ENCODE data around the gene GPC2.
"Not testable (repeated sequence)": the region's sequence is repeated elsewhere in the genome, so short reads cannot be mapped to it uniquely, and the experiment has no call there.

The GPC2 gene

GRCh38 chr7:100217934-100218333, 40.8 kb upstream of the GPC2 start:
- not testable (repeated sequence) for H3K9ac ChIP-seq (ENCODE audit: low read length); H3K4me1 ChIP-seq (ENCODE audit: control insufficient read depth, low read depth, low read length); H3K9me3 ChIP-seq (ENCODE audit: control insufficient read depth, low read depth, low read length); H3K27ac ChIP-seq (ENCODE audit: low read length); H3K36me3 ChIP-seq (ENCODE audit: control insufficient read depth, low read depth, low read length); H3K4me3 ChIP-seq (ENCODE audit: low read length)
- H3K27me3 ChIP-seq (ENCODE audit: control insufficient read depth, insufficient read depth, low read length): peaks cover 11% of the 10 kb centered on the region

GRCh38 chr7:100215895-100216294, 38.7 kb upstream of the GPC2 start:
- no peak overlapping the region for H3K27ac ChIP-seq (ENCODE audit: low read length)
- peaks cover 20% of the 10 kb centered on the region for H3K27me3 ChIP-seq (ENCODE audit: control insufficient read depth, insufficient read depth, low read length)
- H3K9ac ChIP-seq (ENCODE audit: low read length): no peak overlapping the region
- no peaks in the 10 kb centered on the region for H3K4me1 ChIP-seq (ENCODE audit: control insufficient read depth, low read depth, low read length)
- H3K4me3 ChIP-seq (ENCODE audit: low read length): no peak overlapping the region
- no peaks in the 10 kb centered on the region for H3K36me3 ChIP-seq (ENCODE audit: control insufficient read depth, low read depth, low read length)
- no peaks in the 10 kb centered on the region for H3K9me3 ChIP-seq (ENCODE audit: control insufficient read depth, low read depth, low read length)

GRCh38 chr7:100214356-100214755, 37.2 kb upstream of the GPC2 start:
- H3K36me3 ChIP-seq (ENCODE audit: control insufficient read depth, low read depth, low read length); H3K4me1 ChIP-seq (ENCODE audit: control insufficient read depth, low read depth, low read length); H3K9me3 ChIP-seq (ENCODE audit: control insufficient read depth, low read depth, low read length); H3K27ac ChIP-seq (ENCODE audit: low read length); H3K4me3 ChIP-seq (ENCODE audit: low read length); H3K9ac ChIP-seq (ENCODE audit: low read length): not testable (repeated sequence)
- peaks cover 29% of the 10 kb centered on the region for H3K27me3 ChIP-seq (ENCODE audit: control insufficient read depth, insufficient read depth, low read length)

- Histone ChIP-seq H3K27ac (ENCODE audit: low read length) (no peak overlapping the region), H3K9ac (ENCODE audit: low read length) (no peak overlapping the region), H3K27me3 (ENCODE audit: control insufficient read depth, insufficient read depth, low read length) (peaks cover 29% of the 10 kb centered on the region), H3K9me3 (ENCODE audit: control insufficient read depth, low read depth, low read length) (no peaks in the 10 kb centered on the region), H3K4me3 (ENCODE audit: low read length) (no peak overlapping the region), H3K36me3 (ENCODE audit: control insufficient read depth, low read depth, low read length) (no peaks in the 10 kb centered on the region), H3K4me1 (ENCODE audit: control insufficient read depth, low read depth, low read length) (no peaks in the 10 kb centered on the region)
Observed at GRCh38 chr7:100213672-100214071, 36.5 kb upstream of the GPC2 start.

GRCh38 chr7:100212631-100213286, 35.6 kb upstream of the GPC2 start:
- H3K9ac ChIP-seq (ENCODE audit: low read length): no peak overlapping the region

GRCh38 chr7:100211342-100211780, 34.2 kb upstream of the GPC2 start:
- Histone ChIP-seq H3K4me3 (ENCODE audit: low read length) (no peak overlapping the region), H3K4me1 (ENCODE audit: control insufficient read depth, low read depth, low read length) (no peaks in the 10 kb centered on the region), H3K27ac (ENCODE audit: low read length) (no peak overlapping the region), H3K9ac (ENCODE audit: low read length) (no peak overlapping the region), H3K27me3 (ENCODE audit: control insufficient read depth, insufficient read depth, low read length) (peaks cover 29% of the 10 kb centered on the region), H3K9me3 (ENCODE audit: control insufficient read depth, low read depth, low read length) (no peaks in the 10 kb centered on the region), H3K36me3 (ENCODE audit: control insufficient read depth, low read depth, low read length) (no peaks in the 10 kb centered on the region)

More at GRCh38 chr7:100212631-100213286, 35.6 kb upstream of the GPC2 start:
- H3K4me3 ChIP-seq (ENCODE audit: low read length): no peak overlapping the region
- H3K36me3 ChIP-seq (ENCODE audit: control insufficient read depth, low read depth, low read length): no peaks in the 10 kb centered on the region
- H3K4me1 ChIP-seq (ENCODE audit: control insufficient read depth, low read depth, low read length): no peaks in the 10 kb centered on the region
- H3K27ac ChIP-seq (ENCODE audit: low read length): no peak overlapping the region
- H3K9me3 ChIP-seq (ENCODE audit: control insufficient read depth, low read depth, low read length): no peaks in the 10 kb centered on the region
- peaks cover 29% of the 10 kb centered on the region for H3K27me3 ChIP-seq (ENCODE audit: control insufficient read depth, insufficient read depth, low read length)

GRCh38 chr7:100210805-100211204, 33.6 kb upstream of the GPC2 start:
- Histone ChIP-seq H3K4me1 (ENCODE audit: control insufficient read depth, low read depth, low read length) (no peaks in the 10 kb centered on the region), H3K9me3 (ENCODE audit: control insufficient read depth, low read depth, low read length) (no peaks in the 10 kb centered on the region), H3K4me3 (ENCODE audit: low read length) (no peak overlapping the region), H3K27me3 (ENCODE audit: control insufficient read depth, insufficient read depth, low read length) (peaks cover 29% of the 10 kb centered on the region), H3K36me3 (ENCODE audit: control insufficient read depth, low read depth, low read length) (no peaks in the 10 kb centered on the region), H3K9ac (ENCODE audit: low read length) (no peak overlapping the region), H3K27ac (ENCODE audit: low read length) (no peak overlapping the region)

- no peaks in the 10 kb centered on the region for H3K36me3 ChIP-seq (ENCODE audit: control insufficient read depth, low read depth, low read length)
- H3K4me3 ChIP-seq (ENCODE audit: low read length): no peak overlapping the region
- no peak overlapping the region for H3K9ac ChIP-seq (ENCODE audit: low read length)
- peaks cover 26% of the 10 kb centered on the region for H3K27me3 ChIP-seq (ENCODE audit: control insufficient read depth, insufficient read depth, low read length)
- H3K27ac ChIP-seq (ENCODE audit: low read length): no peak overlapping the region
- H3K9me3 ChIP-seq (ENCODE audit: control insufficient read depth, low read depth, low read length): no peaks in the 10 kb centered on the region
- H3K4me1 ChIP-seq (ENCODE audit: control insufficient read depth, low read depth, low read length): no peaks in the 10 kb centered on the region
Observed at GRCh38 chr7:100209493-100209892, 32.3 kb upstream of the GPC2 start.

GRCh38 chr7:100208911-100209408, 31.8 kb upstream of the GPC2 start:
- H3K27ac ChIP-seq (ENCODE audit: low read length): no peak overlapping the region
- no peaks in the 10 kb centered on the region for H3K36me3 ChIP-seq (ENCODE audit: control insufficient read depth, low read depth, low read length)
- no peak overlapping the region for H3K4me3 ChIP-seq (ENCODE audit: low read length)
- peaks cover 26% of the 10 kb centered on the region for H3K27me3 ChIP-seq (ENCODE audit: control insufficient read depth, insufficient read depth, low read length)
- no peaks in the 10 kb centered on the region for H3K9me3 ChIP-seq (ENCODE audit: control insufficient read depth, low read depth, low read length)
- no peaks in the 10 kb centered on the region for H3K4me1 ChIP-seq (ENCODE audit: control insufficient read depth, low read depth, low read length)
- H3K9ac ChIP-seq (ENCODE audit: low read length): no peak overlapping the region

GRCh38 chr7:100204454-100204853, 27.3 kb upstream of the GPC2 start:
- Histone ChIP-seq H3K27me3 (ENCODE audit: control insufficient read depth, insufficient read depth, low read length) (peaks cover 6% of the 10 kb centered on the region), H3K4me3 (ENCODE audit: low read length) (no peak overlapping the region), H3K9me3 (ENCODE audit: control insufficient read depth, low read depth, low read length) (no peaks in the 10 kb centered on the region), H3K4me1 (ENCODE audit: control insufficient read depth, low read depth, low read length) (peaks cover 12% of the 10 kb centered on the region), H3K36me3 (ENCODE audit: control insufficient read depth, low read depth, low read length) (no peaks in the 10 kb centered on the region), H3K9ac (ENCODE audit: low read length) (no peak overlapping the region), H3K27ac (ENCODE audit: low read length) (no peak overlapping the region)

- no peaks in the 10 kb centered on the region for H3K9me3 ChIP-seq (ENCODE audit: control insufficient read depth, low read depth, low read length)
- H3K4me3 ChIP-seq (ENCODE audit: low read length): no peak overlapping the region
Observed at GRCh38 chr7:100200693-100201092, 23.5 kb upstream of the GPC2 start.

GRCh38 chr7:100198266-100198665, 21.1 kb upstream of the GPC2 start:
- Histone ChIP-seq H3K4me3 (ENCODE audit: low read length) (no peak overlapping the region), H3K9ac (ENCODE audit: low read length) (no peak overlapping the region), H3K4me1 (ENCODE audit: control insufficient read depth, low read depth, low read length) (peaks cover 12% of the 10 kb centered on the region), H3K27ac (ENCODE audit: low read length) (no peak overlapping the region), H3K9me3 (ENCODE audit: control insufficient read depth, low read depth, low read length) (no peaks in the 10 kb centered on the region), H3K27me3 (ENCODE audit: control insufficient read depth, insufficient read depth, low read length) (peaks cover 6% of the 10 kb centered on the region), H3K36me3 (ENCODE audit: control insufficient read depth, low read depth, low read length) (no peaks in the 10 kb centered on the region)

More at GRCh38 chr7:100200693-100201092, 23.5 kb upstream of the GPC2 start:
- Histone ChIP-seq H3K9ac (ENCODE audit: low read length) (no peak overlapping the region), H3K36me3 (ENCODE audit: control insufficient read depth, low read depth, low read length) (no peaks in the 10 kb centered on the region), H3K27me3 (ENCODE audit: control insufficient read depth, insufficient read depth, low read length) (peaks cover 6% of the 10 kb centered on the region), H3K27ac (ENCODE audit: low read length) (no peak overlapping the region), H3K4me1 (ENCODE audit: control insufficient read depth, low read depth, low read length) (peaks cover 12% of the 10 kb centered on the region)
